ENCODE data around the gene TMEM192.

- TF ChIP-seq POLR2A (IDR thresholded peaks at IDR 0.05), result no peak
- no peak for TF ChIP-seq CTCF (IDR thresholded peaks at IDR 0.05)
Measured at GRCh38 chr4:165124488-165124887, 11.8 kb upstream of the TMEM192 start.

Data from uterus (tissue), 2 donors.